SHP77 treated with DMSO at 0.1 percent for 48 hours (cell line): ENCODE data around the gene ZAP70.

ENCODE experiments used
- DNase-seq: peaks from one replicate; lab custom pipeline; 2025; lab: John Stamatoyannopoulos, UW

The ZAP70 gene

DNA sequence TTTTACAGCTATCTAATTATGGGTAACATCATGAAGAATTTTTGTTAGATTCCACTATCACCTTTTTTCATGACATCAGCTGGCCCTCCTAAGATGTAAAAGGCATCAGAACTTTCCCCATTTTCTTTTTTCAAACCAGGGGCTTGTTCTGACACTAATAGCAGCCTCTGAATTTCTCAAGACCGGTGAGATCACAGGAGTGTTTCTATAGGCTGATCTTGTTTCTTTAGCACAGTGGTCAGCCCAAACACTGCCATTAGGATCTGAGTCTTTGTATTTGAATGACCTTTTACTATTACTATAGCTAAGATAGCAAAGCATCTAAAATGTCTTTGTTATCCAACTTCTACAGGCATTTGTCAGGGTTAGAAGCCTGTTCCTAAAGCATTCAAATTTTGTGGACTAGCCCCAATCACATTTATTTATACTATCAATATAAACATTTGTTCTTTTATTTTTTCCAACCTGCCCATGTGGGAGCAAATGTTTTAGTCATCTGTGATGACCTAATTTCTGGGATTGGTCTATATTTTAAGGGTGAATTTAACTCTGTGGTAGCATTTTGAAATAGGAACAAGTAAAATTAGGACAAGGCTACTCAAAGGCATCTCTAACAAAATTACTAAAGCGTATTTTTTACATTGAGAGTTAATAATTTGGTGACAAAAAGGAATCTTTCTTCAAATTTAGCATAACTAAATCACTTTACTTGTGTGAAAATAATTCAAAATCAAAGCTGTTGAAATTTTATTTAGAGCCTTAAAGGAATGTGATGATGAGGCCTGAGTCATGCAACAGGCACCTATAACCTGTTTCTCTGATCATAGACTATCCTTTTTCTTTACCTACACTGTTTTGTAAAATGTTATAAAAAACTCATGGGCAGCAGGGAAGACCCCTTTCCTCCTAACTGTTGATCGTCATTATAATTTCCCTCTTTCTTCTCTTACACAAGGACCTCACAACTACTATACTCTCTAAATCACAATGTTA lies 39.3 kb downstream of the ZAP70 start:
- DNase-seq, result no peak

DNA sequence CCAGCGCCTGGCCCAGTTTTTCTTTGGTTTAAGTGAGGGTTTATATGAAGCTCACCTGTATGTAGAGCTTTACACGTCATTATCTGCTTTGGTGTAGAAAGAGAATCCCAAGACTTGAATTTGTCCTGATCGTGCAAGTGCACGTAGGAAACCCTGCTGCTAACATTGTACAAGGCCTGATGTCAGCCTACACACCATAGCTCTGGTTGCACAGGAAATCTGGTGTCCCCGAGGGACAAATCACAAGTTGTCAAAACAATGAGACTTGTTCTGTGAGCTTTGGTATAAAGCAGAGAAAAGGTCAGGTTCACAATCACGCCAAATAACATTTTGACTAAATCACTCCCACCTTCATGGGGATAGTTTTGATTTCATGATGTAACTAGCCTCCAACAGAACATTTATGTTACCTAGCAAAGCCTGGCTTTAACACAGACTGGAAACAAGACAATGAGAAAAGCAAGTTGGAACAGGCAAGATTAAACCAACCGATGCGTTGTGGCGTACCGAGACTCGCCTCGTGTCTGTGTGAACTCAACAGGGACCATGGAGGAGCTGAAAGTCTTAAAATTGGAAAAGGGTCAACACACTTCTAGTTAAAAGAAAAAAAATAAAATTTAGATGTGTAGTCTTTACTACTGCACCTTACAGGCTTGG lies 41.4 kb downstream of the ZAP70 start:
- DNase-seq, result no peak

DNA sequence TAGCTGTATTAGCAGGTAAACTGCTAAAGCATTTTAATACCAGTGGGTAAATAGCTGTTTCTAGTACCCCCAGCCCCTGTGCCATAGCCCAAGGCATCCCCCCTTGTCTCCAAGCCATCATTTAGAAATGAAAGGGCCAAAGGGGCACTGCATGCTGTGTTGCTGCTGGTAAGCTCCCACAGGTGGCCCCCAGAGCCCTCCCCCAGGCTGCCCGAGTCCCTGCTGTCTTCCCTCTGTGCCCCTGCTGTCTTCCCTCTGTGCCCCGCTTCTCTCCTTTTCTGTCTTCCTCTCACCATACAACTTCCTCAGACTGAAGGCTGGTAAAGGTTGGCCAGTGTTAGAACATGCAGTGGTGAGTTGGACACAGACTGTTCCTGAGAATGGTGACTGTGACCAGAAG lies 42.1 kb downstream of the ZAP70 start:
- DNase-seq, result no peak

DNA sequence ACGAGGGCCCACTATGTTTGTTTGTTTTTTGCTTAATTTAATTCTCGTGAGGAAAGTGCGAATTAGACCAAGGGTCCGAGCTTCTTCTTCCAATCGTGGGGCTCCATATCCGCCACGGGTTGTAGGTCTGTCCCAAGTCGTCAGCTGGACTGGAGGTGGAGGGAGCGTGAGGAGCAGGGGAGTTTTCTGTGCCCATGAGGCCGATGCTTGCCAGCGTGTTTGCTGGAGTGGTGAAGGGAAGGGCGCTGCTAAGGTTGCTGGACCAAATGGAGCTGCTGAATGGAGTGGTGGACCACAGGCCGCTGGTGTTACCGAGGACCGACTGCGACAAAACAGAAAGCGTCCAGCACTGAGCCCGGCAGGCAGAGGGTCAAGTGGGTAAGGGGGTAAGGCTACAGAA lies 43.7 kb downstream of the ZAP70 start:
- DNase-seq, result no peak

DNA sequence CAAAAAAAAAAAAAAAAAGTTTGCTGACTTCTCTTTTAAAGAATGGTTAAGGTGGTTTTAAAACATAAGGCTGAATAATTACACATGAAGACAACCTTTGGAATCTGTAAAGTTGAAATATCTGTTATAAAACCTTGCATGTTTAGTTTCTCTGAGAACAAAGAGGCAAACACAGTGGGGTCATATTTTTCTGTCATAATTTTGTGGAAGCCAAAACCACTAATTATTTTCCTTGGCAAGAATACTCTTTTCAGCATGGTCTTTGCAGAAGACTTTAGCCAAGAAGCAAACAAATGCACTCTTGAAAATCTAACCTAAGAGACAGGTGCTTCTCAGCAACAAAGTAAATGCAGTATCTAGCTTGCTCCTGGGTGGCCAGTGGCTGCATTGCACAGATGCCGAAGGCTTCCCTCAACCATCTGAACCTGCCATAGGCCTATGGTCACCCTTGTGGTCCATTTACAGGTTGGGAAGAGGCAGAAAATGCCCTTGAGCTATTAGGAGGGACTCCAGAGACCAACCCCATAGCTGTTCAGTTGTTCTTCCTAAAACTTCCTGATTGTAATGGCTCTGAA lies 44.8 kb downstream of the ZAP70 start:
- DNase-seq, result no peak

DNA sequence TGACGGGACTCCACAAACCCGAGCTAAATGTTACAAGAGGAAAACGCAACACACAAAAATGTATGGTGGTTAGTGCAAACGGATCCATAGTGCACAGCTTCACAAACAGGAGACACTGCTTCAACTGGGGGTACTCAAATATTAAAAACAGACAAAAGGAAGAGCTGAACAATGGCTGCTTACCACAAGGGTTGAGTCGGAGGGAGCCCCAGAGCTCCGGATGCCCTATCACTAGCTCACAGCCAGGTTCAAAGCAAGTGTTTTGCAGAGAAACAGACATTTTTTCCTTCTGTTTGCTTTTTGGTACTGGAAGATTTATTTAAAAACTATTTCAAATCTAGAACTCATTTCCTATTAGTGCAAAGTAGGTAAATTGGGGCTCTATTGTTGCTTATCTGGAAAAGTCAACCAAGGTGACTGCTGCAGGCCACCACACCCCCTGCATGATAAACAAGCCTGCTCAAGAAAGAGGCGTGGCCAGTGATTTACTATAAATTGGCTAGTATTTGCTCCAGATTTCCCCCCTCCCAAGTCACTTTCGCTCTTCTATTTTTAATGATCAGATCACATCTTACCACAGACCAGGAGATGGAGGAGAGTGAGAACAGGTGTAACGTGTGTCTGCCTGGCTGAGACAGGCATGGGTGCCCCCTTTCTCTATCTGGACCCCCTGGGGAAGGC lies 46.5 kb downstream of the ZAP70 start:
- no peak for DNase-seq

DNA sequence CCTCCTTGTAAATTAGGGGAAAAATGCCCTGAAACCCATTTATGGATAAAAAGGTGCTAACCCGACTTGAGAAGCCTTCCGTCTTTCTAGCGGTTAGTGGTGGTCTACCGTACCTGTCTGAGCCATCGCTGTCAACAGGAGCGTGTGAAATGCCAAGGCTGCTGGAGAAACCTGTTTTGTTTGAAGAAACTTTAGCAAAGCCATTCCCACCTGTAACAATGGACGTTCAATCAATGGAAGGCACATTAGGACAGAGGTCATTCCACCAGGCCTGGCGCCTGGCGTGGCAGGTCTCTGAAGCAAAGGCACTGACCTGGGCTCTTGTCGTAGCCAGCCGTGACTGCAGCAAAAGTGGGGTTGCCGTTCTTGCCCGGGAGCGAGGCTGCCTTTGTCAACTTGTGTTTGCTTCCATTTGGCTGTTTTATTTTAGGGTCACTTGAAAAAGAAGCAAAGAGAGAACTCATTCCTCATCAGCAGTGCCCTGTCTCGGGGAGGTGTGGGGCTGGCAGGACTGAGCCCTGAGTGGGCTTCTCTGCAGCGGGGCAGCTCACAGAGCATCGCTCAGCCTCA lies 47.2 kb downstream of the ZAP70 start:
- DNase-seq, result no peak

DNA sequence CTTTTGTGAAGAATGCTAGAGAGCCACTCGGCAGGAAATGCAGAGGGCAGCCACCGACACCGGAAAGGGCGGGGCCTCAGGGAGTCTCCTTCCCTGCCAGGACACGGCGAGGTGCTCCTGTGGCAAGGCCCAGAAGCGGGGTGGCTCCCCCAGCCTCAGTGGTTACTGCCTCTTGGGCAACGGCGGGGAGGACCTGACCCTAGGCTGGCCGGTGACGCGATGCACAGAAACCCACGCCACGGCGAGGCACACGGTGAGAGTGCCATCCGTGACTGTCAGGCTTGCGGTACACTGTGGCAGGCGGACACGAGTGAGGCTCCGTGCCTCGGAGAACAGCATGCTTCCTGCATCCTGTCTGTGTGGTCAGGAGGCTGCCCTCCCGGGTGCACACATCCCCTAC lies 47.8 kb downstream of the ZAP70 start:
- no peak for DNase-seq

DNA sequence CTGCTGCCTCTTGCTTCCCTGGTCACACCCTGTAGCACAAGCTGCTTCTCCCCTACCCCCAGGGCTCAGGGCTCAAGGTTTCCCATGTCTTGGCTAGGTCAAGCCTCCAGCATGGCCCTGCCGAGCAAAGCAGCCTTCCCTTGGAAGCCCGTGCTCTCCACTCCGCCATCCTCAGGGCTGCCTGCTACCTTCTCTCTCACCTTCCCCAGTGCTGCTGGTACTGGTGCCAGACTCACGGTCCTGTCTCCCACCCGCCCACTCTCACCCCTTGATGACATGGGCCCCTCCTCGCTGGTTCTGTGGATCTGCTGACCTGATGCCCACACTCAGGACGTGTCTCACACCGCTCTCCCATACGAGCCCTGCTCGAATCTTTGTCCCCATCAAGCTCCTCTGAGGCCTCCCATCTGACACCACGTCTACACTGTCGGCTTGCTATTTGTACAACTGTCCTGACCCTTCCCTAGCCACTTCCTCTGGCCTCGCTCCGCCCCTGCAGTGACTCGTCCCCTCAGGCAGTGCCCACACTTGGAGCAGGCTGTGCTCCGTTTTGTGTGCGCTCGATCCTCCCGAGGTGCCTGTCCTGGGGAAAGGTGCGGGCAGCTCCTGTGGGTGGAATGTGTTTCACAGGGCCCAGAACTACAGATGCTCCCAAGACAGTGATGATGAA lies 49.9 kb downstream of the ZAP70 start:
- no peak for DNase-seq

DNA sequence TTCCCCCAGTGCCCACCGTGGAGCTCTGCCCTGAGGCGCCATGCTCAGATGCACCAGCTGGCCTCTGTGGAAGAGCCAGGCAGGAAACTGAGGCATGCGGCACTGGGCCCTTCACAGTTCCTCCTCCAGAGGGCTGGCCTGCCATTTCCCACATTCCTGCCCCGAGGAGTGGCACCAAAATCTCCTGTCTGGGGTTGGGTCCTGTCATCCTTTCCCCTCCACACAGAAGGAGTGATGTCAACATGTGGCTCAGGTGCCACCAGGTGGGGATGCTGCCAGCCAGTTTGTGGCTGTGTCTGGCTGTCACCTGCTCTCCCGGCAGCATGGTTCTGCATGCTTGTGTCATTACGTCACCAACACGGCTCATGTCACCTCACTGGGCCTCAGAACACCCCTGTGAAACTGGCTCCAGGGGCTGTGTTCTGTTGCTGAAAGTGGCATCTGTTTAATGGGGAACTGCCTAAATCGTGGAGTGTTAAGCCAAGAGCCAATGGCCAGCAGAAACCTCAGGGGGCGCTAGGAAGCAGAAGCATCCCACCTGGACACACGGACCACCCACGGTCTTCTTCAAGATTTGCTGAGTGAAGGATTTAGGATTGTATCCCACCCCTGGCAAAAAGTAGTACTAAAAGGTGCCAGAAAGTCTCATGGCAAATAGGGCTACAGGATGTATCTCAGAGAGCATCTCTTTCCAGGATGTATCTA lies 51.3 kb downstream of the ZAP70 start:
- DNase-seq, result no peak

DNA sequence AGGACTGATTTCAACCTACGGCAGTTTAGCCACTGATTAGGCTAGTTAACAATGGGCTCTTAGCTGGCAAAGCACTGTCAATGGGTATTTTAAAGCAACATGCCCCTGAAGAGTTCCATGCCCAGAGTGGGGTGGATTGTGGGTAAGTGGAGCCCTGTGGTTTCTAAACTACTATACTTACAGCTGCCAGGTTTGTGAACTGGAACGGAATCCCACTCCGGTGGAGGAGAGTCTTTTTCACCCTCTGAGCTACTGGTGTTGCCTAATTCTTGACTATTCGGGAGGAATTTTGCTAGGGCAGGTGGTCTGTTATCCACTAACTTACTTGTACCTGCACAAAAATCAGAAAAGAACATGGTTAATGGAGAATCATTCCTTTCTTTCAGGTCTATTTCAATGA lies 52.6 kb downstream of the ZAP70 start:
- no peak for DNase-seq

DNA sequence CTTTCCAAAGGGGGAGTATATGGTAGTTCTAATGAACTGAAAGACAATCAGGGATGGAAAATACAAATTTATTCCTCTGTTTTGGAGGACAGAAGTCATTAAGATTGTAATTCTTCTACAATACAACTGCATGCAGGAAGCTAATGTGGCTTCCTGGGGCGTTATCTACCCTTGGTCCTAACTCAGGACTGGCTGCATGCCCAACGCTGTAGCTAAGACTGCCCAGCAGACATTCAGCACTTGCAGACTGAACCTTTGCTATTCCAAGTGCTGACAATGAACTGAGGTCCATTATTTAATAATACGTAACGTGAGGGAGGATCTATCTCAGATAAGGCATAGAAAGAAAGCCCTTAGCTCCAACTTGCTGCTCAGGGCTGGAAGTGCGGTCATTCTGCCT lies 53.2 kb downstream of the ZAP70 start:
- no peak for DNase-seq

DNA sequence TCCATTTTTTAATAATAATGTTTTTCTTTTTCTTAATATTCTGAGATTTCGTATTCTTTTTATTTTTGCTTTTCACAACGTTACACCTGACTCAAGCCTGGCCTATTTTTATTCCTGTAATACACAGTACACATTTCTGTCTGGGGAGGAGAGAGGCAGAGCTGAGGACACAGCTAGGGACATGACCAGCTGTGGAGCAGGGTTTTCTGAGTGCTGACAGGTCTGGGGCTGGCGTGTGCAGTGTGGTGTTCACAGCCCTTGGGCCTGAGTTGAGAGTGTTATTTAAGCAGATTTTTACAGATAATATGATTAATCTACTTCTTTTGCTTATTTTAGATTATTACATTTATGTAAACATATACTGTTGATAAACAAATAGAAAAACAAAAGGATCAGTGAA lies 55.9 kb downstream of the ZAP70 start:
- no peak for DNase-seq

DNA sequence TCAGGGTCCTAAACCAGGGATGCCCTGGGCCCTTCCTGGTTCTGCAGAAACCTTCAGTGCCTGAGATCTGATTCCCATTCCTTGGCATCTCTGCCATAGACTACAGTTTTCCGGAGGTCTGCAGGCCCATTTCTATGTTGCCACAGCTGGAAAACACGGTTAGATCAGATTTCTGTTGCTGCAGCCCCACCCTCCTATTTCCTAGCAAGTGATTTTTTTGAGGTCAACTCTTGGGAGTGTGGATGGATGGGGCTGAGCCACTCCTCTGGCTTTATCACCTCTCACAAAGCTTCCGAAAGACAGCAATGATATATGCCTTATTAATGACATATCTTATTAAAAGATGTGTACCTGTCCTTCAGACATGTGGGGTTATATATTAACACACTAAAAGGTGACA lies 56.3 kb downstream of the ZAP70 start:
- DNase-seq, result no peak

DNA sequence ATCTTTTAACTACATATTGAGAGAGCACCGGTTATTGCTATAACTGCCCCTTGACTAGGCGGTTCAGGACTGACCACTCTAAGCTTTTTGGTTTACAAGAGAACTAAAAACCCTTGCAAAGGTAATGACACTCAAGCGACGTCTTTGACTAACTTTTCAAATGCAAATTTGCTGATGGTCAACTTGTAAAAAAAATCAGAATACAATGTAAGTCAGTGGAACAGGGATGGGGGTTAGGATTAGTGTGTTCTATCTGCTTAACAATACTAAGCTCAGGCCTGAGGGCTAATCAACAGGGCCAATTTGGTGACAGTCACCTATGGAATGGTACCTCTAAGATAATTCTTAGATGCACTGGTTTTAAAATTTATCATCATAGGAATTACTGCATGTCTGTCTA lies 57.1 kb downstream of the ZAP70 start:
- no peak for DNase-seq

DNA sequence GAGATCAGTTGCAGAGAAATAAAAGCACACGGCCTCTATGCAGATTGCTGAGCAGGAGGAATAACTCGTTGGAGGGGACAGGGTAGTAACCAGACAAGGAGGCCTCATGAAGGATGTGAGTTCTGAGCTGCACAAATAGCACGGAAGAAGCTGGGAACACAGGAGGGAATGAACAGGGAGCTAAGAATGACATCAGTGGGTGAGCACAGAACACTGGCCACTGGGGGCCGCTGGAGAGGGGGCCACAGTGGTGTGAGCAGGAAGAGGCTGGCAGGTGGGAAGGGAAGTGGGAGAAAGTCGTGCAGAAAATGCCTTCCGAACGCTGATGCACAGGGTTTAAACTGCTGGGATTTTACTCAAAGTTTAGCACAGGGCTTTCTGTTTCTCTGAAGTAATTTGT lies 61.0 kb downstream of the ZAP70 start:
- peak; percentile 1 for DNase-seq

DNA sequence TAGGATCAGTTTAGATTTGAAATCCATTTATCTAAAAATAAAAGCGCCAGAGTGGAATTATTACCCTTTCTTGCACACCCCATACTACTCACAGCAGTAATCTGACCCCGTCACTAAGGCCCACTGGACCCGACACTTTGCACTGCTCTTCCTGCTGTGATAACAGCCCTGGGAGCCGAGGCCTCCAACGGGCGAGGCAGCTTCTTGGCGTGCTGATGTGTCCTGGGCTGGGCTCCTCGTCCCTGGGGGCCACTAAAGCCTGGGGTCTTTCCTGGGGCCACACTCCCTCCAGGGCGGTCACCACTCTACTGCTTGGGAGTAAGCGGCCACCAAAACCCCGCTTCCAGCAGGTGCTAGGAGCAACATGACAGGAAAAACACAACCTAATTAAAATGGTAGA lies 61.7 kb downstream of the ZAP70 start:
- DNase-seq, result no peak

DNA sequence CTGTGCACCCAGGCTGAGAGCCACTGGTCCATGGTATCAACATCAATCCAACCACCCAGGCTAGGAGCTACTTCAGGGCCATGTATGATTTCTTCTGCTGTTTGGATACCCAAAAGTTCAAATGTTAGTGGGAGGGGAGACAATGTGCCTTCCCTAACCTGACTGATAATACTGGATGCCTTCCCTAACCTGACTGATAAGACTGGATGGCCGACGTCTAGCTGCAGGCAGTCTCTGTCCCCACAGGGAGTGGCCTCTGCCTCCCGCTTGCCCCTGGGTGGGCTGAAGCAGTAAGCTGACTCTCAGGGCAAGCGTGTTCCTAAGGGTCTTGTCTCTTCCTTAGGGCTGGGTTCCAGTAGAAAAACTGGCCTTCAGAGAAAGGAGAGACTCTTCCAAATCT lies 65.8 kb downstream of the ZAP70 start:
- DNase-seq, result no peak

DNA sequence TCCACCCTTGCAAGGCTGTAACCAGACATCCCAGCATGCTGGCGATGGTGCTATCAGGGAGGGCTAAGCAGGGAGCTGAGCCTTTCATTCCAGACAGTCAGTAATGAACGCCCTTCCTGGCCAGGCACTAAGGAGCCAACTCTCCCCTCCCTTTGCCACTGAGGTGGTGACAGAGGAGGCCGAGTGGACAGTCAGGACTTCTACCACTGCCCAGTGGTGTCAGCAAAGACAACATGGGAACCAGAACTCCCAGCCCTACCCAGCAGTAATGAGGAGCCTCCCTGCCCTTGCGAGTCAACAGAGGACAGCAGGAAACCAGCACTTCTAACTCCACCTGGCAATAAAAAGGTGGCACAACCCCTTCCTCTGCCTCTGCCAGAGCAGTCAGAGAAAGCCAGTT lies 68.6 kb downstream of the ZAP70 start:
- DNase-seq, result no peak

DNA sequence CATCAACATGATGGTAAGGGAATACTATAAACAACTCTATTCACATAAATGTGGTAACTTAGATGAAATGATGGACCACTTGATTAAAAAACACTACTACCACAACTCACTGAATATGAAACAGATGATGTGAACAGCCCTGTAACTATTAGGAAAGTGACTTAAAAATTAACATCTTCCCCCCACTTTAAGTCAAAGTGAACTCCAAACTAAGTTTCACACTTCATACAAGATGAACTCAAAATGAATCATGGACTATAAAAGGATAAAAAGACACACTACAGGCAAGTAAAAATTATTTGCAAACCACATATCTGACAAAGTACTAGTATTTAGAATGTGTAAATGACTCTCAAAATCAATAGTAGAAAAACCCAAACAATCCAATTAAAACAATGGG lies 71.6 kb downstream of the ZAP70 start:
- no peak for DNase-seq

DNA sequence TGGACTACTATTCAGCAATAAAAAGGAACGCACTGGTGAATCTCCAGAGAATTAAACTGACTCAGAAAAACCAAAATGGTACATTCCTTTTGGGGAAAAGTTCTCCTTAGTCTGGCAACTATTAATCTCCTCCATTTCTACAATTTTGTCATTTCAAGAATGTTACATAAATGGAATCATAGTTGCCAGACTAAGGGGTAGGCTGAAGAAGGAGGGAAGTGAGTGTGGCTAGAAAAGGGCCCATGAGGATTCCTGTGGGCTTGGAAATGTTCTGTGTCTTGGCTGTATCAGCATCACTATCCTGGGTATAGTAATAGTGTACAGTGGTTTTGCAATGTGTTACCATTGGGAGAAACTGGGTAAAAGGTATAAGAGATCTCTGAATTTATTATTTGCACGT lies 72.4 kb downstream of the ZAP70 start:
- no peak for DNase-seq
